Measurements from ENCODE around the gene LAMA3. TPM values are rescaled to one million over a fixed set of nuclear protein-coding genes. Genes with fewer than 3 reads are reported as not detected.

LAMA3 gene
- total RNA-seq, 1 donor from 2014 or later, result 69.8 TPM

- no peak overlapping the region for H3K4me3 ChIP-seq (ENCODE audit: low read depth, low read length)
- no peak for TF ChIP-seq CTCF (conservative IDR thresholded peaks at IDR 0.05; ENCODE audit: low read depth, low read length)
- DNase-seq (ENCODE audit: low read depth), result no peak
Measured at GRCh38 chr18:23763343-23763742, 74.1 kb downstream of the LAMA3 start.

DNA sequence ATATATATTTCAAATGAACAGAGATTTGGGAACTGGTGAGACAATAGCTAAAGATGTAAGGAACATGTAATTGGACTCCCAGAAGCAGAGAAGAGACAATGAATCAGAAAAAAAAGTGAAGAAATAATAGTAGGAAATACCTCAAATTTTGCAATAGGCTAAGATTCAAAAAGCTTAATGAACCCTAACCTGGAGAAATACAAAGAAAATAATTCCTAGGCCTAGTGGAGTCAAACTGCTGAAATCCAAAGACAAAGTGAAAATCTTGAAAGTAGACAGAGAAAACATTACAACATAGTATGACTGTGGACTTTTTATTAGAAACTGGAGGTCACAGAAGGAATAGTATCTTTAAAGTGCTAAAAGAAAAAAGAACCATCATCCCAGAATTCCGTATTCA is 76.7 kb downstream of the LAMA3 start:
- TF ChIP-seq CTCF (conservative IDR thresholded peaks at IDR 0.05; ENCODE audit: low read depth, low read length), result no peak
- no peak overlapping the region for H3K4me3 ChIP-seq (ENCODE audit: low read depth, low read length)
- no peak for DNase-seq (ENCODE audit: low read depth)

GRCh38 chr18:23772327-23773024 is 83.2 kb downstream of the LAMA3 start:
- DNase-seq (ENCODE audit: low read depth), result no peak
- no peak for TF ChIP-seq CTCF (conservative IDR thresholded peaks at IDR 0.05; ENCODE audit: low read depth, low read length)
- no peak overlapping the region for H3K4me3 ChIP-seq (ENCODE audit: low read depth, low read length)

DNA sequence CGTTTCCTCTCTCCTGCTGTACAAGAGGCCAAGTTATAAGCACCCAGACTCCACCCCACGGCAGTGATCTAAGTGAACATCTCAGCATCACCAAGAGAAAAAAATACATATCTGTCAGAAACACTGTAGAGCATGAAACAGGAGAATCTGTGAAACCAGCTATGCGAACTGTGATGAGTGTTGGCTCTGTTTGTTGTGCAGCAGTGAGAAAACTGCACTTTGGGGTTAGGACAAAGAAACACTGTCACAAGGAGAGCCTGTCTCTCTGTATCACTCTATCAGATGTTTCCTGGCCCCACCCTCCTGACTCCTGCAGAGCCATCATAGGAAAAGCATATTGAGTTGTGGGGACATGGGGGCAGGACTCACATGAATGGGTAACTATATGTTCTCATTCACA is 87.1 kb downstream of the LAMA3 start:
- DNase-seq (ENCODE audit: low read depth), result no peak
- no peak for TF ChIP-seq CTCF (conservative IDR thresholded peaks at IDR 0.05; ENCODE audit: low read depth, low read length)
- H3K4me3 ChIP-seq (ENCODE audit: low read depth, low read length), result no peak overlapping the region

GRCh38 chr18:23778828-23779227 is 89.6 kb downstream of the LAMA3 start:
- no peak for TF ChIP-seq CTCF (conservative IDR thresholded peaks at IDR 0.05; ENCODE audit: low read depth, low read length)
- DNase-seq (ENCODE audit: low read depth), result no peak
- H3K4me3 ChIP-seq (ENCODE audit: low read depth, low read length), result no peak overlapping the region

DNA sequence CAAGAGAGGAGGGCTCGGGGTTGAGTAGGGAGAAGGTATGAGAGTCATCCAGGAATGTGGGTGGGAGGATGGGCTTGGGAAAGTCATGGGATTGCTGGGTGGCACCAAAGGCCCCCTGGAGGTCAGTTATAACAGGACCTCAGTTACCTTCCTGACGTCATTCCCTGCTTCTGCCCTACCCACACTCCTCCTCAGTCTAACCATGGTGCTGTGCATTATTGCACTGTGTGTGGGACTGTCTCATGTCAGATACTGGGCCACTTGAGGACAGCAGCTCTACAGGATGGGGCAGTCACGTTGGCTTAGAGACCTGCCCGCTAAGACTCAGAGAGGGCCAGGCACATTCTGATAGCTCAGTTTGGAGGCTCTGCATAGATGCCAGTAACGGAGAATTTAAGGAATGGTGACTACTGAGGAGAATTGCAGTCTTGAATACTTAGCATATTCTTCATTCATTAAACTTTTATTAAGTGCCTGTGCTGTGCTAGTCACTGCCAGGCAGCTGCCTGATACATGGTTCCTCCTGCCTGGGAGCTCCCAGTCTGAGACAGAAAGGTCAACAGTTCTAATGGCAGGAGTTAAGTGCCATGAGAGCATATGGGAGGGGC is 90.5 kb downstream of the LAMA3 start:
- peak; percentile 42 for DNase-seq (ENCODE audit: low read depth)
- H3K4me3 ChIP-seq (ENCODE audit: low read depth, low read length), result no peak overlapping the region
- TF ChIP-seq CTCF (conservative IDR thresholded peaks at IDR 0.05; ENCODE audit: low read depth, low read length), result peak; percentile 51

DNA sequence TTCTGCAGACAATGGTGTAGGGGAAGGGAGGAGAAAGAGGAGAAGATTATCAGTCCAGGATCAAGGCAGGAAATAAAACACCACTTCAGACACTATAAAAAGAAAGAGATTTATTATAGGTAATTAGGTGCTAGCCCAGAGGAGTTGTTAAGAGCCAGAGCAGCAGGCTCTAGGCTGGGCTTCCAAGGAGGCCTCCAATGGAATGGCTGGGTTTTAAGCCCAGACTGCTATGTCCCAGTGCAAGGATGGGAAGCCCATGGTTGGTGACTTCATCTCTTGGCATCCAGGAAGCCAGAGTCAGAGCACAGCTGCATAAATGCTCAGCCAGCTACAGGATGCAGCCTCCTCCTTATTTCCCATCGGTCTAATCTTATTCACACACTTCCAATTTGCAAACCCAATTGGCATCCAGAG is 95.6 kb downstream of the LAMA3 start:
- H3K4me3 ChIP-seq (ENCODE audit: low read depth, low read length), result no peak overlapping the region
- peak; percentile 25 for DNase-seq (ENCODE audit: low read depth)
- TF ChIP-seq CTCF (conservative IDR thresholded peaks at IDR 0.05; ENCODE audit: low read depth, low read length), result no peak
